ENCODE data around the gene IST1.
"Not testable (repeated sequence)": the region's sequence is repeated elsewhere in the genome, so short reads cannot be mapped to it uniquely, and the experiment has no call there.

Gene IST1

GRCh38 chr16:71882505-71883167, 12.7 kb upstream of the IST1 start:
- DNase-seq: peak; percentile 82

GRCh38 chr16:71883168-71883848, 12.0 kb upstream of the IST1 start:
- peak; percentile 53 for DNase-seq

DNA sequence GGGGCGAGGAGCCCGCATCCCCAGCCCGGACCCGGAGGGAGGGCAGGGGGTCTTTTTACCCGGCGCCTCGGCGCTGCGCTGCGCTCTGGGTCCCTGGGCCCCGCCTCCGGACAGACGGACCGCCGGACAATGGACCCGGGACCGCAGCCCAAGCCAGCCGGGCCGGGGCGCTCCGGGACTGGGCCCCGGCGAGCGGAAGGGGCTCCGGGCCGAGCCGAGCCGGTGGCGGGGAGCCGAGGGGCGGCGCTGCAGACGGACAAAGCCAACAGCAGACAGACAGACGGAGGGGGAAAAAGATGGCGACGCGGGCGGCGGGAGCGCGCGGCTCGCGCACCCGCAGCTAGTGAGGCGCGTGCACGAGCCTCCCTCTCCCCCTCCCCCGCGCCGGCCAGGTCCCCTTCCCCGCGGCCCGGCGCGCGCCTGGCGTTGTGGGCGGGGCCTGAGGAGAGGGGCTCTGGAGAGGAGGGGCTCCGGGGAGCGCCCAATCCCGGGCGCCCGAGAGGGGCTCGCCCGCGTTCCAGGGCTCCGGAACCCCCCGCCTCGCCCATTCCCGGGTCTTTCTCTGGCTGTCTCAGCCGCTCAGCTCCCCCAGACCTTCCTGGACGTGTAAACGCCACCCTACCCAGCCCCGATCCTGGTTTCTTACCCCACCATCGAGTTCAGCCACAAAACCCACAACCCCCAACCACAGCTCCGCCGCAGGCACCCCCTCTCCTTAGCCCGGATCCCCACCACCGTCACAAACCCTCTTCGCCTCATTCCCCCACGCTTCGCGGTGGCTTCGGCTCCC, 11.3 kb upstream of the IST1 start, which contains the start of gene ZNF821:
Gene ZNF821, minus strand, starts transcription at position 334 of the 790 bp plus-strand sequence. CDS start 4,236 bp downstream, outside the sequence.
- peak; percentile 79 for DNase-seq

DNA sequence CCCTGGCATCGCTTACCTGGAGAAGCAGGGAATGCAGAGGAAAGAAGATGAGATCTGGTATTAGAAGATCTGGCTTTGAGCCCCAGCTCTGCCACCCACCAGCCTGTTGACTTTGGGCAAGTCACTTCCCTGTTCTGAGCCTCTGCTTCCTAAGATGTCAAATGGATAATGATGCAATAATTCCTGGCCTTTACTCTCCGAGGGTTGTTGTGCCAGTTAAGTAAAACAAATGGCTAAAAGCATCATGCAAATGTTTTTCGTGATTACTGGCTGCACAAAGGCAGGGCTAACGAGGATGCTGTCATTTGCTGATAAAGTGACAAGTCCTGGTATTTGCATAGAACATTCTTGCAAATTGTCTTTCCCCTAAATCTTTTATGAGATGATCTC, 10.1 kb upstream of the IST1 start:
- no peak for DNase-seq

- DNase-seq: no peak
Measured at GRCh38 chr16:71889147-71889546, 6.2 kb upstream of the IST1 start.

- DNase-seq: no peak
Measured at GRCh38 chr16:71893888-71894228, 1.5 kb upstream of the IST1 start.

DNA sequence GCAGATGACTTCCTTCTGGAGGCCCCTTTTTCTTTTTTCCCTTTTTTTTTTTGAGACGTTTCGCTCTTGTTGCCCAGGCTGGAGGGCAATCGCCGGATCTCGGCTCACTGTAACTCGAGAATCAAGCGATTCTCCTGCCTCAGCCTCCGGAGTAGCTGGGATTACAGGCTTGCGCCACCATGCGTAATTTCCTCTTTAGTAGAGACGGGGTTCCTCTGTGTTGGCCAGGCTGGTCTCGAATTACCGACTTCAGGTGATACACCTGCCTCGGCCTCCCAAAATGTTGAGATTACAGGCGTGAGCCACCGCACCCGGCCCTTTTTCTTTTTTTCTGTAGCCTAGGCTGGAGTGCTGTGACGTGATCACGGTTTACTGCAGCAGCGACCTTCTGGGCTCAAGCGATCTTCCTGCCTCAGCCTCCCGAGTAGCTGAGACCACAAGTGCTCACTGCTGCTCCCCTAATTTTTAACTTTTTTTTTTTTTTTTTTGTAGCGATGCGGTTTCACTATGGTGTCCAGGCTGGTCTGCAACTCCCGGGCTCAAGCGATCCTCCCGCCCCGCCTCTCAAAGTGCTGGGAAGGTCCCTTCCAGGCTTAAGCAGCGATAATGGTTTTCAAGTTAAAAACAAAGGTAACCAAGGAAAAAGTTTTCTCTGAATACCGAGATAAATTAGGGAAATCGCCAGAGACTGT, 956 bp upstream of the IST1 start:
- peak; percentile 35 for DNase-seq

DNA sequence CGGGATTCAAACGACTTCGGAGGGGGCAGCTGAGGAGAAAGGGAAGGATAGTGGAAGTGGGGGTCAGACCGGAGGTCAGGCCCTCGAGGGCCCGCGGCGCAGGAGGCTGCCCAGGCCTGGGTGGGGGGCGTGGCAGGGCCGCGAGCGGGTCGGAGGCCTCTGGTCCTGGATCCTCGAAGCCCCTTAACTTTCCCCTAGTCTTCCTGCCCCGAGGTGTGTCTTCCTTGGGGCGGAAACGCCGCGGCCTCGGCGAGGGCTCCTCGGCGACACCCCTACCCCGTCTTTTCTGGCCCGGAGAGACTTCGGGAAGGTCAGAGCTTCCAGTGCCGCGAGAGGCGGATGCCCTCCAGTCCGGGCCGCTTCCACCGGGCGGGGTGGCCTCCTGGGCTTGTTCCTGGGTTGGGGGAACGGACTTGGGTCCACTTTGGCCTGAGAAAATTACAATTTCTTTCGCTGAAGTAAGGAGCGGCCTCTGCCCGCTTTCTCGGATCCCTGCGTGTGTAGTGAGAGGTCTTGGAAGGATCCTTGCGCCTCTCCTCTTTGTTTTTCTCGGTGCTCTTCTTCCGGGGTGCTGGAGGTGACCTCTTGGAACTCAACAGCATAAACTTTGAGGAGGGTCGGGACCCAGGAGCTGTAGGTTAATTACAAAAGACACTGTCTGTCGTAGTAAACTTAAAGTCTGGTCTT, 491 bp downstream of the IST1 start:
- peak; percentile 41 for DNase-seq

DNA sequence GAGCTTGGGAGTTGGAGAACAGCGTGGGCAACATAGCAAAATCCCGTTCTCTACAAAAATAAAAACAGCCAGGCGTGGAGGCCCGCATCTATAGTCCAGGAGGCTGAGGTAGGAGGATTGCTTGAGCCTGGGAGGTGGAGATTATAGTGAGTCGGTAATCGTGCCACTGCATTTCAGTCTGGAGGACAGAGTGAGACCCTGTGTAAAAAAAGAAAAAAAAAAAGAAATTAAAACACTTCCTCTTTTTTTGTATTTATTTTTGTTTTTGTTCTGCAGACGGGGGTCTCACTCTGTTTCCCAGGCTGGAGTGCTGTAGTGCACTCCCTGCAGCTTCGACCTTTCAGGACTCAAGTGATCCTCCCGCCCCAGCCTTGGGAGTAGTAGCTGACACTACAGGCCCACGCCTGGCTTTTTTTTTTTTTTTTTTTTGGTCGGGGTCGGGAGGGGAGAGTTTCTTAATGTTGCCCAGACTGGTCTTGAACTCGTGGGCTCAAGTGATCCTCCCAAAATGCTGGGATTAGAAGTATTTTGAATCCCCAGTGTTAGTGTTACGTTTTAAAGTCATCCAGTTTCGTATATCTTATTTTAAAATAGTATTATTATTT, 1.5 kb downstream of the IST1 start:
- DNase-seq: no peak

- no peak for DNase-seq
Measured at GRCh38 chr16:71899171-71899570, 3.8 kb downstream of the IST1 start.

DNA sequence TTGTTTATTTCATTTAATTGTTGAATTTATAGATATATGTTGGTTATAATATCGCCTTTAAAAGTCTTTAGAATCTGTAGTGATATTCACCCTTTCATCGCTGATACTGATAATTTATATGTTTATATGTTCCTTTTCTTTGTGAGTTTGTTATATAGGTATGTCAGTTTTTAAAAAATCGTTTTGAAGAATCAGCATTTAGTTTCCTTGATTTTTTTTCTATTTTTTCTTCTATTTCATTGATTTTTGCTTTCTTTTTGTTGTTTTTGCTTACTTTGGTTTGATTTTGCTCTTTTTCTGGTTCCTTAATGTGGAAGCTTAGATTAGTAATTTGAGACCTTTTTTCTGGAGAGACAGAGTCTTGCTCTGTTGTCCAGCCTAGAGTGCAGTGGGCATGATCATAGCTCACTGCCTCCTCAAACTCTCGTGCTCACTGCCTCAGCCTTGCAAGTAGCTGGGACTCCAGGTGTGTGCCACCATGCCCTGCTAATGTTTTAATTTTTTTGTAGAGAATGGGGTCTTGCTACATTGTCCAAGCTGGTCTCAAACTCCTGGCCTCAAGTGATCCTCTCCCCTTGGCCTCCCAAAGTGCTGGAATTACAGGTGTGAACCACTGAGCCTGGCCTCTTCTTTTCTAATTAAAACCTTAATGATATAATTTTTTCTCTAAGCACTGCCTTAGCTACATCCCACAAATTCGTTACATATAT, 7.5 kb downstream of the IST1 start:
- DNase-seq: no peak

DNA sequence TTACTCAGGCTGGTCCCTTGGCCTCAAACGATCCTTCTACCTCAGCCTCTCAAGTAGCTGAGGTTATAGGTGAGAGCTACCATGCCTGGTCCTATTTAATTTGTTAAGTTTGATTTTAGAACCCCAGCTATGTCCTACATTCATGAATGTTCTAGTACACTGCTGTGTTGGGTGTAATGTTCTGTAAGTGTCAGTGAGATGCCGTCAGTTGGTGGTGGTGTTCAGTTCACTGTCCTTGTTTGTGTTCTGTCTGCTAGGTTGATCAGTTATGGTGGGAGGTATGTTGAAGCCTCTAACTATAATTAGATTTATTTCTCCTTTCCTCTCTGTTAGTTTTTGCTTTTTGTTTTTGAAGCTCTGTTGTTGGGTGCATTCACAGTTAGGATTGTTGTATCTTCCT, 8.3 kb downstream of the IST1 start:
- no peak for DNase-seq

DNA sequence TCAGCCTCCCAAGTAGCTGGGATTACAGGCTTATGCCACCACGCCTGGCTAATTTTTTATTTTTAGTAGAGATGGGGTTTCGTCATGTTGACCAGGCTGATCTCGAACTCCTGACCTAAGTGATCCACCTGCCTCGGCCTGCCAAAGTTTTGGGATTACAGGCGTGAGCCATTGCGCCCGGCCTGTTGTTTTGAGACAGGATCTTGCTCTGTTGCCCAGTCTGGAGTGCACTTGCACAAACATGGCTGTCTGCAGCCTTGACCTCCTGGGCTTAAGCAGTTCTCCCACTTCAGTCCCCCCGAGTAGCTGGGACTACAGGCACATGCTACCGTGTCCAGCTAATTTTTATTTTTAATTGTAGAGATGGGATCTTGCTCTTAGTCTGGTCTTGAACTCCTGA, 8.9 kb downstream of the IST1 start:
- no peak for DNase-seq

DNA sequence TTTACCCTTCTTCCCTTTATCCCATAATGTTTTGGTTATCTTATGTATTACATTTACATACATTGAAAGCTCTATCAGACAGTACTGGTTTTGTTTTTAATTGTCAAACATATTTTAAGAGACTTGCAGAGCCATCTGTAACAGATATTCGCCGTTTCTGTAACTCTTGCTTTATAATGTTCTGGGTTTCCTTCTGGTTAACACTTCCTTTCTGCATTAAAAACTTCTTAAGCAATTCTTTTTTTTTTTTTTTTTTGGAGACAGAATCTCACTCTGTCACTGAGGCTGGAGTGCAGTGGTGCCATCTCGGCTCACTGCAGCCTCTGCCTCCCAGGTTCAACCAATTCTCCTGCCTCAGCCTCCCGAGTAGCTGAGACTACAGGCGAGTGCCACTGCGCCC, 10.4 kb downstream of the IST1 start:
- DNase-seq: not testable (repeated sequence)

GRCh38 chr16:71911121-71911520, 15.8 kb downstream of the IST1 start:
- no peak for DNase-seq

DNA sequence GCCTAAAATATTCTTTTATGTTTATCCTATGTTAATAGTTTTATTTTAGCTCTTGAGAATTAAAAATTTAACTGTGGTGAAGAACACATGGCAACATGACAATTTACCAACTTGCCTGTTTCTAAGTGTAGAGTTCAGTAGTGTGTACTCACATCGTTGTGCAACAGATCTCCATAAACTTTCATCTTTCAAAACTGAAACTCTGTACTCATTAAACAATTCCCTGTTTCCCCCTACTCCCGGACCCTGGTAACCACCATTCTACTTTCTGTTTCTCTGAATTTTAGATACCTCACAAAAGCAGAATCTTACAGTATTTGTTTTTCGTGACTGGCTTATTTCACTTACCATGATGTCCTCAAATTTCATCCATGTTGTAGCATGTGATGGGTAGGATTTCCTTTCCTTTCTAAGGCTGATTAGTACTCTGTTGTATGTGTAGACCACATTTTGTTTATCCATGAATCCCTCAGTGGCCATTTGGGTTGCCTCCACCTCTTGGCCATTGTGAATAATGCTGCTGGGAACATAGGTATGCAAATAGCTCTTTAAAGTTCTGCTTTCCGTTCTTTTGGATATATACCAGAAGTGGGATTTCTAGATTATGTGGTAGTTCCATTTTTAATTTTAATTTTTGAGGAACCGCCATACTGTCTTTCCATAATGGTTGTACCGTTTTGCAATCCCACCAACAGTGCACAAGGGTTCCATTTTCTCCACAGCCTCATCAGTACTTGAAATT, 17.4 kb downstream of the IST1 start:
- DNase-seq: no peak

GRCh38 chr16:71914802-71915201, 19.5 kb downstream of the IST1 start:
- no peak for DNase-seq

DNA sequence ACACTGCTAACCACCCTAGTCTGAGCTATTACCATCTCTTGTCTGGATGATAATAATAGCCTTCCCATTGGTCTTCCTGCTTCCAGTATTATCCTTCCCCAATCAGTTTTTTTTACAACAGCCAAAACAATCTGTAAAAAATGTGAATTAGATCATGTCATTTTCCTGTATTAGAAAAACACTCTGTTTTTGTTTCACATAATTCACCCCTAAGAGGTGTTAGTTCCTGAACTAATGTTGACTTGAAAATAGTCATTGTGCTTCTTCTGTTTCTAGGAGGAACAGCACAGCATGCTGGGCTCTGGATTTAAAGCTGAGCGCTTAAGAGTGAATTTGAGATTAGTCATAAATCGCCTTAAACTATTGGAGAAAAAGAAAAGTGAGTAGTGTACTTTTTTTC, 20.0 kb downstream of the IST1 start:
- DNase-seq: no peak

- no peak for DNase-seq
Measured at GRCh38 chr16:71916397-71916920, 21.1 kb downstream of the IST1 start.

DNA sequence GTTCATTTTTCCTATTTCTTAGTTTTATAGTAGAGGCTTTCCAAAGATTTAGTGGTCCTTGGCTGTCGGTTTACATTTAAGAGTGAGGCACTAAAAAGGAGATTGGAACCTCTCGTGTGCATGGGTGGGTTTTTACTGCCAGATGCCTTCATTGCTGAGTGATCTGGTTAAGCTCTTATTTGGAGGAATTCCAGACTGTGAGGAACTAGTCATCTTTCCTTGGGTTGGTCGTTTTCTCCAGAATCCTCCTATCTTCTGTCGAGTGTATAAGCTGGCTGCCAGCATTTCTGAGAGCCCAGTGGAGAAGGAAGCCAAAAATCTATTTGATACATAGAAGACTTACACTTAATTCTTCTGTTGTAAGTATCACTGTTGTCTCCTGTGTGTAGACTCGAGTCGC, 22.6 kb downstream of the IST1 start:
- no peak for DNase-seq

- DNase-seq: no peak
Measured at GRCh38 chr16:71919035-71919434, 23.7 kb downstream of the IST1 start.
